ENCODE data around the gene PSMB7.
A peak's percentile ranks its signal among the peaks of the same experiment; 100 is the strongest.

PSMB7 gene

GRCh38 chr9:124441291-124441690 is 26.0 kb upstream of the PSMB7 start:
- no peak overlapping the region for H2AFZ ChIP-seq (ENCODE audit: low read length)
- H3K4me2 ChIP-seq (ENCODE audit: low read length) = no peak overlapping the region
- H4K20me1 ChIP-seq (ENCODE audit: insufficient read depth, low read length) = no peaks in the 10 kb centered on the region
- H3K27ac ChIP-seq (ENCODE audit: low read depth, low read length, poor library complexity, severe bottlenecking) = no peak overlapping the region
- no peaks in the 10 kb centered on the region for H3K36me3 ChIP-seq (ENCODE audit: insufficient read depth, low read length)
- no peaks in the 10 kb centered on the region for H3K4me1 ChIP-seq (ENCODE audit: insufficient read depth, low read length, severe bottlenecking)
- peak; percentile 31; the same call in 1 of the 2 replicates for TF ChIP-seq CTCF (IDR thresholded peaks at IDR 0.05; ENCODE audit: low read length)
- TF ChIP-seq EZH2 (IDR thresholded peaks at IDR 0.05; ENCODE audit: borderline replicate concordance, low read length) = no peak
- H3F3A ChIP-seq (ENCODE audit: insufficient read depth, low read length) = no peaks in the 10 kb centered on the region
- H3K4me3 ChIP-seq (ENCODE audit: low read depth, low read length, poor library complexity, severe bottlenecking) = no peak overlapping the region
- H3K79me2 ChIP-seq (ENCODE audit: insufficient read depth, low read length) = no peaks in the 10 kb centered on the region
- H3K9me3 ChIP-seq (ENCODE audit: low read length) = no peaks in the 10 kb centered on the region
- no peak overlapping the region for H3K9ac ChIP-seq (ENCODE audit: low read length)
- no peaks in the 10 kb centered on the region for H3K27me3 ChIP-seq (ENCODE audit: insufficient read depth, low read length)
- H3K9me2 ChIP-seq (ENCODE audit: low read depth, low read length) = no peaks in the 10 kb centered on the region

- H3K4me1 ChIP-seq (ENCODE audit: insufficient read depth, low read length, severe bottlenecking) = no peaks in the 10 kb centered on the region
- H3K4me2 ChIP-seq (ENCODE audit: low read length) = no peak overlapping the region
- no peaks in the 10 kb centered on the region for H3K79me2 ChIP-seq (ENCODE audit: insufficient read depth, low read length)
These were observed 25.5 kb upstream of the PSMB7 start for GRCh38 chr9:124440786-124441185.

GRCh38 chr9:124439686-124440243 is 24.5 kb upstream of the PSMB7 start:
- Histone ChIP-seq H4K20me1 (ENCODE audit: insufficient read depth, low read length) (no peaks in the 10 kb centered on the region), H3K27ac (ENCODE audit: low read depth, low read length, poor library complexity, severe bottlenecking) (no peak overlapping the region), H3K4me3 (ENCODE audit: low read depth, low read length, poor library complexity, severe bottlenecking) (no peak overlapping the region), H3K27me3 (ENCODE audit: insufficient read depth, low read length) (no peaks in the 10 kb centered on the region), H2AFZ (ENCODE audit: low read length) (no peak overlapping the region), H3K36me3 (ENCODE audit: insufficient read depth, low read length) (no peaks in the 10 kb centered on the region), H3K9ac (ENCODE audit: low read length) (no peak overlapping the region), H3K9me2 (ENCODE audit: low read depth, low read length) (no peaks in the 10 kb centered on the region), H3K79me2 (ENCODE audit: insufficient read depth, low read length) (no peaks in the 10 kb centered on the region), H3K9me3 (ENCODE audit: low read length) (no peaks in the 10 kb centered on the region), H3F3A (ENCODE audit: insufficient read depth, low read length) (no peaks in the 10 kb centered on the region), H3K4me2 (ENCODE audit: low read length) (no peak overlapping the region), H3K4me1 (ENCODE audit: insufficient read depth, low read length, severe bottlenecking) (no peaks in the 10 kb centered on the region)
- TF ChIP-seq EZH2 (IDR thresholded peaks at IDR 0.05; ENCODE audit: borderline replicate concordance, low read length) (no peak), CTCF (IDR thresholded peaks at IDR 0.05; ENCODE audit: low read length) (no peak)

More at GRCh38 chr9:124440786-124441185, 25.5 kb upstream of the PSMB7 start:
- H3K9me3 ChIP-seq (ENCODE audit: low read length) = no peaks in the 10 kb centered on the region
- no peak overlapping the region for H3K4me3 ChIP-seq (ENCODE audit: low read depth, low read length, poor library complexity, severe bottlenecking)
- H2AFZ ChIP-seq (ENCODE audit: low read length) = no peak overlapping the region
- no peaks in the 10 kb centered on the region for H3K27me3 ChIP-seq (ENCODE audit: insufficient read depth, low read length)
- no peak overlapping the region for H3K9ac ChIP-seq (ENCODE audit: low read length)
- TF ChIP-seq CTCF (IDR thresholded peaks at IDR 0.05; ENCODE audit: low read length) = no peak
- no peak for TF ChIP-seq EZH2 (IDR thresholded peaks at IDR 0.05; ENCODE audit: borderline replicate concordance, low read length)
- H3K9me2 ChIP-seq (ENCODE audit: low read depth, low read length) = no peaks in the 10 kb centered on the region
- H4K20me1 ChIP-seq (ENCODE audit: insufficient read depth, low read length) = no peaks in the 10 kb centered on the region
- H3F3A ChIP-seq (ENCODE audit: insufficient read depth, low read length) = no peaks in the 10 kb centered on the region
- no peaks in the 10 kb centered on the region for H3K36me3 ChIP-seq (ENCODE audit: insufficient read depth, low read length)
- no peak overlapping the region for H3K27ac ChIP-seq (ENCODE audit: low read depth, low read length, poor library complexity, severe bottlenecking)

Data from OCI-LY1 (cell line).